ENCODE results near the gene MRPL41. TPM values are rescaled to one million over a fixed set of nuclear protein-coding genes. Genes with fewer than 3 reads are reported as not detected.
A peak's percentile ranks its signal among the peaks of the same experiment; 100 is the strongest.

MRPL41 gene
- total RNA-seq, 1 donor from 2014 or later, result 10.3 TPM

GRCh38 chr9:137581361-137582285, 29.9 kb downstream of the MRPL41 start:
- no peak overlapping the region for H3K27ac ChIP-seq
- H3K4me3 ChIP-seq, result no peak overlapping the region
- Mint-ChIP-seq H3K9me3 (no peaks in the 10 kb centered on the region), H3K36me3 (peaks cover 21% of the 10 kb centered on the region), H3K4me1 (peaks cover 18% of the 10 kb centered on the region), H3K4me3 (peak overlapping the region; percentile 46), H3K27me3 (ENCODE audit: insufficient read depth, low read depth) (peaks cover 10% of the 10 kb centered on the region), H3K27ac (no peak overlapping the region)
- H3K27me3 ChIP-seq, result no peaks in the 10 kb centered on the region
- no peak overlapping the region for H3K9ac ChIP-seq
- TF ChIP-seq EZH2phosphoT487 (IDR thresholded peaks at IDR 0.05), result no peak
- TF ChIP-seq CTCF (IDR thresholded peaks at IDR 0.05), result no peak
- TF ChIP-seq EZH2 (IDR thresholded peaks at IDR 0.05), result no peak
- no peak overlapping the region for H3K4me2 ChIP-seq
- H3K79me2 ChIP-seq (ENCODE audit: low read depth), result peaks cover 19% of the 10 kb centered on the region
- DNase-seq (ENCODE audit: low spot score), result no peak
- no peaks in the 10 kb centered on the region for H3K9me3 ChIP-seq (ENCODE audit: low read depth)
- H3F3A ChIP-seq (ENCODE audit: low read depth), result peaks cover 15% of the 10 kb centered on the region
- peaks cover 16% of the 10 kb centered on the region for H3K4me1 ChIP-seq
- no peaks in the 10 kb centered on the region for H3K36me3 ChIP-seq
- H4K20me1 ChIP-seq (ENCODE audit: low read depth), result peaks cover 53% of the 10 kb centered on the region
- H2AFZ ChIP-seq (replicated peaks), result no peak overlapping the region

GRCh38 chr9:137582286-137582860, 30.7 kb downstream of the MRPL41 start:
- Histone ChIP-seq H3K79me2 (ENCODE audit: low read depth) (peaks cover 12% of the 10 kb centered on the region), H3K4me2 (no peak overlapping the region), H3K4me1 (peaks cover 11% of the 10 kb centered on the region), H2AFZ (replicated peaks) (no peak overlapping the region), H3K9me3 (ENCODE audit: low read depth) (no peaks in the 10 kb centered on the region), H3K36me3 (no peaks in the 10 kb centered on the region), H4K20me1 (ENCODE audit: low read depth) (peaks cover 45% of the 10 kb centered on the region), H3K27ac (no peak overlapping the region), H3F3A (ENCODE audit: low read depth) (peaks cover 15% of the 10 kb centered on the region), H3K9ac (no peak overlapping the region), H3K4me3 (no peak overlapping the region), H3K27me3 (no peaks in the 10 kb centered on the region)
- no peak overlapping the region for H3K27ac Mint-ChIP-seq
- H3K4me3 Mint-ChIP-seq, result no peak overlapping the region
- H3K4me1 Mint-ChIP-seq, result peaks cover 12% of the 10 kb centered on the region
- peaks cover 10% of the 10 kb centered on the region for H3K27me3 Mint-ChIP-seq (ENCODE audit: insufficient read depth, low read depth)
- DNase-seq (ENCODE audit: low spot score), result peak; percentile 57
- TF ChIP-seq EZH2 (IDR thresholded peaks at IDR 0.05) (no peak), CTCF (IDR thresholded peaks at IDR 0.05) (peak; percentile 61)
- H3K36me3 Mint-ChIP-seq, result peaks cover 21% of the 10 kb centered on the region
- H3K9me3 Mint-ChIP-seq, result no peaks in the 10 kb centered on the region

GRCh38 chr9:137583347-137583746, 31.7 kb downstream of the MRPL41 start:
- Histone ChIP-seq H3K9ac (no peak overlapping the region), H3F3A (ENCODE audit: low read depth) (peaks cover 15% of the 10 kb centered on the region), H2AFZ (replicated peaks) (no peak overlapping the region), H3K79me2 (ENCODE audit: low read depth) (peaks cover 10% of the 10 kb centered on the region), H3K4me3 (no peak overlapping the region), H3K4me2 (no peak overlapping the region), H3K27me3 (no peaks in the 10 kb centered on the region), H3K27ac (no peak overlapping the region), H3K4me1 (peaks cover 5% of the 10 kb centered on the region), H3K36me3 (no peaks in the 10 kb centered on the region), H4K20me1 (ENCODE audit: low read depth) (peaks cover 44% of the 10 kb centered on the region), H3K9me3 (ENCODE audit: low read depth) (no peaks in the 10 kb centered on the region)
- H3K4me1 Mint-ChIP-seq, result peaks cover 12% of the 10 kb centered on the region
- no peak overlapping the region for H3K27ac Mint-ChIP-seq
- no peaks in the 10 kb centered on the region for H3K9me3 Mint-ChIP-seq
- no peak overlapping the region for H3K4me3 Mint-ChIP-seq
- TF ChIP-seq CTCF (IDR thresholded peaks at IDR 0.05) (no peak), EZH2phosphoT487 (IDR thresholded peaks at IDR 0.05) (no peak), EZH2 (IDR thresholded peaks at IDR 0.05) (no peak)
- peaks cover 27% of the 10 kb centered on the region for H3K36me3 Mint-ChIP-seq
- peaks cover 7% of the 10 kb centered on the region for H3K27me3 Mint-ChIP-seq (ENCODE audit: insufficient read depth, low read depth)
- no peak for DNase-seq (ENCODE audit: low spot score)

Measured in neural progenitor cell (in vitro differentiated cells).